Stimulated activated CD8-positive, alpha-beta memory T cell treated with anti-CD3 and anti-CD28 coated beads, Interleukin-2, amount 100 ng/mL, for 1 hour (primary cell): ENCODE results near the gene SH3BP5.
A peak's percentile ranks its signal among the peaks of the same experiment; 100 is the strongest.

Experiments used
- DNase-seq, 2 donors: peaks; one replicate each; pipeline ENCODE4 v3.0.0-alpha.2; 2020; ENCODE audit warnings: low read depth in 2 of 2

SH3BP5 gene

GRCh38 chr3:15205934-15206661 lies 126.3 kb downstream of the SH3BP5 start, which contains the start of gene CAPN7:
CAPN7 (plus strand) TSS chr3:15206246; CDS start chr3:15206496, 250 bp downstream.
- DNase-seq = peak; percentile 87 to 88

GRCh38 chr3:15205482-15205933 lies 126.9 kb downstream of the SH3BP5 start:
- DNase-seq = no peak
